Cardiac septum (tissue), 1 donor: ENCODE results near the gene HMX3. TPM values are rescaled to one million over a fixed set of nuclear protein-coding genes. Genes with fewer than 3 reads are reported as not detected.

ENCODE experiments used
- DNase-seq: peaks from one replicate; pipeline ENCODE4 v3.0.0-alpha.2; 2020; ENCODE audit warnings: low spot score
- intact Hi-C: fragments of 100-400 bp; cut with DNase I; formaldehyde crosslinking; loops from one replicate; pipeline ENCODE4 v1.14.0; 2022
- long read RNA-seq: library from polyadenylated mRNA; unstranded; transcript quantifications from one replicate; pipeline ENCODE4 v2.0.0, GENCODE V29; 2021
- total RNA-seq: library from RNA; stranded (reverse); fragmentation: NEBNext Ultra II Directional; extraction: Animal tissue kit (Norgen Biotek cat#: 25700); gene quantifications from one replicate; pipeline ENCODE4 v1.2.1, GENCODE V29; 2021
- donor health status: DM: no; HTN: no; CAD: no.

HMX3 gene
- not detected for total RNA-seq
- long read RNA-seq: 0 reads

DNA sequence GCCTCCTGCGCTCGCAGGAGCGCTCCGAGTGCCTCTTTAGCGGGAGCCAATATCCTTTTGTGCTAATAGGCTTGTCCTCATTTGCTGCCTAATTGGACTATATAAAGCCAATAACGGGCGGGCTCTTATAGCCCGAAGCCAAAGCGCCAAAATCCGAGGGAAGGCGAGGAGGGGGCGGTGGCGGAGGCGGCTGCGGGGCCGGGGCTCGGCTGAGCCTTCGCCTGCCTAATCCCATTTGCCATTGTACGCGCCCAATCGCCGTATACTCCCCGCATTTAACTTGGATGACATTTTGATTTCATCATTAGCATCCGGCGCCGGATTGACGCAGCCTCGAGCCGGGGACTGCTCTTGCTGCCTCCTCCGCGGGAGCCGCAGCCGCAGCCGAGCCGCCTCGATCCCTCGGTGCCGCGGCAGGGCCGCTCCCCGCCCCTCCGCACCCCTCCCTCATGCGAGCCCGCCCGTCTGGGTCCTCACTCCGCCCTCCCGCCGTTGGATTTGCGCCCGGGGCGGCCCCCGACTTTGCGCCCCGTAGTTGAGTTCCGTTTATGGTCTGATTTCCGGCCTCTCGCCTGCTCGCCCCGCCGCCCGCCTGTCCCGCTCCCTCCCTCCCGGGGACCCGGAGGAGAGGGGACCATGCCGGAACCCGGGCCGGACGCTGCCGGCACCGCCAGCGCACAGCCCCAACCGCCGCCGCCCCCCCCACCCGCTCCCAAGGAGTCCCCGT is at the start of gene HMX3:
Gene HMX3 (plus strand): TSS at position 556 of the 727 bp plus-strand sequence. CDS start 81 bp downstream, at position 637.
- intact Hi-C loops: loop anchor here (2.0 kb wide), 1 partner anchor 425 kb away; no protein-coding TSS in a partner anchor
- DNase-seq: no peak

DNA sequence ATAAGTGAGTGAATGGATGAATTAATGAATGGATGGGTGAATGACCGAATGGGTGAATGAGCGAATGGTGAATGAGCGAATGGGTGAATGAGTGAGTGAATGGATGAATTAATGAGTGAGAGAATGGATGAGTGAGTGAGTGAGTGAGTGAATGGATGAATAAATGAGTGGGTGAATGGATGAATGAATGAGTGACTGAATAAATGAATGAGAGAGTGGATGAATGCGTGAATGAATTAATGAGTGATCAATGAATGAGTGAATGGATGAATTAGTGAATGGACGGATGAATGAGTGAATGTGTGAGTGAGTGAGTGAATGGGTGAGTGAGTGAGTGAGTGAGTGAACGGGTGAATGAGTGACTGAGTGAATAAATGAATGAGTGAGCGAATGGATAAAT is 49.5 kb upstream of the HMX3 start:
- DNase-seq: no peak
- intact Hi-C loops: no loop called here

DNA sequence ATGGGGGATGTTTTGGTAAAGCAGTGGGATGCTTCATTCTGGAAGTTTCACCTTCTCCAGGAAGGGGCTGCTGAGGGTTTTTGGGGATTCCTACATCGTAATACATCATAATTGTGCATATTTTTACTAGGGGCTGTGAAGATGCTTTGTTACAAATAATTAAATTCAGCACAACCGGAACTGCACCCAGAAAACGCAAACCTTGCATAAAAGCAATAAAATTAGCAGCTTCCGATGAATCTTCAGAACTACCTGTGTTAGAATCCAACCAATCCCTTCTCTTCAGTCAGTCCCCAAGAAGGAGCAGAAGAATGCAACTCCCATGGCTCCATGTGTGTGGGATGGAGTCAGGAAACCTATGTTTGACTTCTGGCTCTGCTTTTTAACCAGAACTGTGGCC is 48.4 kb upstream of the HMX3 start:
- intact Hi-C loops: no loop called here
- DNase-seq: no peak

DNA sequence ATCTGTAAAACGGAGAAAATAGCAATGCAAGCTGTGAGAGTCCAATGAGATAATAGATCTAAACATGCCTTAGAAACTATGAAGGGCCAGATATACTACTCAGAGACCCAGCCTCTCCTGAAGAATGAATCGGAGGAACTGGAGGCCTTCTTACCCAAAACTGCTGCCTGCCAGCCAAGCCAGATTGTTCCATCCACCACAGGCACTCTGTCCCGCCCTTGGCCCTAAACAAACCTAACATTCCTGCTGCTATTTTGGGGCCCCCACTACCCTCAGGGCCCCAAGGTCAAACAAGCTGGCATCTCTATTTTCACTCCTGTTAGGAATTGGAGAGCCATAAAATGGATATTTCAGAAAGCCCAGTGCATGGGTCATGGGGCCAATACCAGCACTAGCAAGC is 48.0 kb upstream of the HMX3 start:
- DNase-seq: no peak
- intact Hi-C loops: no loop called here

DNA sequence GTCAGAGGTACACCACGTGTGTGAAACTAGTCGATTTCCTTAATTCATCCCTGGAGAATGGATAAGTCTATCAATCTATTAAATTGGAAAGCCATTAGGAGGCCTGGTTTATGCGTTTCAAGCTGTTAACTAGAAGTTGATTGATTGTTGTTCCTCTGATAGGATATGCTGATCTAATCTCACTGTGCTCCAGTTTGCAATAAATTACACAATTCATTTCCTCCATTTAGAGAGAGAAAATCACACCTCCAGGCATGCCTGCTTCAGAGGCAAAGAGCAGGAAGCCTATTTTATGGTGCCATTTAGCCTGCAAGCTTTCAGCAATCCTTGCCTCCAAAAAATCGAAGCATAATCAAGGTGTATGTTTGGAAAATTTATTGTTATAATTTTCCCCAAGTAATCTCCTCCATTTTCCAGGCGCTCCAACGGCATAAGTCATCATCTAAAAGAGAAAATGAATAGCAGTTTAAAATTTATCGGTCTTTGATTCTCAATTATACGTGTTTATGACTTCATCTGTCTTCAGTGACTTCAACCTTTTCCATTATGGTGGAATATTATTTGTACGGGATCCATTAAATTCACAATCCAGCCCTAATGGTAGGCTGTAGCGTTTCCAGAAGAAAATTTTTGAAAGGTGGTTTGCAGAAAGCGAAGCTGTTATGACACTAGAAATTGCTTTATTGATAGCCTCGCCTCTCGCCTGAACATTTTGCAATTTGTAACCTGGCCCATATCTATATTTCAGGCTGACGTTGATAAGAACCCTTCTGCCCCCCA is 42.9 kb upstream of the HMX3 start:
- intact Hi-C loops: no loop called here
- DNase-seq: no peak

DNA sequence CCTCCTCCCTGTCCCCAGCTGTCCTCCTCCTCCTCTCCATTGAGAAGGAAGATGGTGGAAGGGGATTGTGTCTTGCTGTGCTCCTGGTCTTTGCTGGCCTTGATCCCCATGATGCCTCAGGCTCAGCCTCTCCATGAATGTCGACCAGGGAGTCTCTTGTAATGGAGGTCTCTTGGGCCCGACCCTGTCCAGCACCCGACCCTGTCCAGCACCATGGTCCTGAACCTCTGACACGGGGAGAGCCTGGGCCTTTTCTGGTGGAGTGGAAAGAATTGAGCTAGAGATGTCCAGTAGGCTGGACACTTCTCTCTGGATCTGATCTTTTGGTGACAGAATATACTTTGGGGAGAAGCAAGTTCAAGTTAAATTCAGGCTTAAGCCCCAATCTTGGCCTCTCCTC is 42.3 kb upstream of the HMX3 start:
- intact Hi-C loops: no loop called here
- no peak for DNase-seq

DNA sequence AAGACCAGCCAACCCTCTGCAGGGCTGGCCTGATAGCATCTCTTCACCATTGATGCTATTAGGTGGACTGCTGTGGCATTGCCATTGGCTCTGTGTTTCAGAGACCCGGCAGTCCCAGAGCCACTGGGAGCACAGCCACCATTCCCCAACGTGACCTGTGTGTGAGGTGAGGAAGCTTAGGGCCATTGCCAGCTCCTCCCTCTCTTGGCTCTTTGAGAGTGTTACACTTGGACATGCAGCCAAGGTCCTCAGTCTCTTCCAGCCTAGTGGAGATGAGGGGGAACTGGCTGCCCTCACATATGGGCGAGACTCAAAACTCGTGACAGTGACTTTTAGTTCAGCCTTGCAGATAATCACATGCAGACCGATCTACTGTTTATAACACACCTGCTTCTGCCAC is 39.3 kb upstream of the HMX3 start:
- intact Hi-C loops: no loop called here
- no peak for DNase-seq

DNA sequence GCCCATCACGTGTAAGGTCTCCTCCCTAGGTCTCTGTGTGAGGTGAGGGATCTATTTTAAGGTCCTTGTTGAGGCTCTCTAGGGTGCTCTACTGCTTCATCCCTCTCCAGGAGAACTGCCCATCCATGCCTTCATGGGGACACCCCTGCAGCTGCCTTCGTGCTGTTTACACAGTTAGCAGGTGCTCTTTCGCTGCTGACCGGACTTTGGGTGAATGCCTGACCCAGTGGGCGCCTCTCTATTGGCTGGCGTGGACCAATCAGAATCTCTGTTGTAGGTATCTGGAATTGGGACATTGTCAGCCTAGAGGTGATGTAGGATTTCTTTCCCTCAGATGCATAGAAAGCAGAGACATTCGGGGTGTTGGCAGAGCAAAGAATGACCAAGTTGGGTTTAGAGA is 38.7 kb upstream of the HMX3 start:
- DNase-seq: no peak
- intact Hi-C loops: no loop called here

DNA sequence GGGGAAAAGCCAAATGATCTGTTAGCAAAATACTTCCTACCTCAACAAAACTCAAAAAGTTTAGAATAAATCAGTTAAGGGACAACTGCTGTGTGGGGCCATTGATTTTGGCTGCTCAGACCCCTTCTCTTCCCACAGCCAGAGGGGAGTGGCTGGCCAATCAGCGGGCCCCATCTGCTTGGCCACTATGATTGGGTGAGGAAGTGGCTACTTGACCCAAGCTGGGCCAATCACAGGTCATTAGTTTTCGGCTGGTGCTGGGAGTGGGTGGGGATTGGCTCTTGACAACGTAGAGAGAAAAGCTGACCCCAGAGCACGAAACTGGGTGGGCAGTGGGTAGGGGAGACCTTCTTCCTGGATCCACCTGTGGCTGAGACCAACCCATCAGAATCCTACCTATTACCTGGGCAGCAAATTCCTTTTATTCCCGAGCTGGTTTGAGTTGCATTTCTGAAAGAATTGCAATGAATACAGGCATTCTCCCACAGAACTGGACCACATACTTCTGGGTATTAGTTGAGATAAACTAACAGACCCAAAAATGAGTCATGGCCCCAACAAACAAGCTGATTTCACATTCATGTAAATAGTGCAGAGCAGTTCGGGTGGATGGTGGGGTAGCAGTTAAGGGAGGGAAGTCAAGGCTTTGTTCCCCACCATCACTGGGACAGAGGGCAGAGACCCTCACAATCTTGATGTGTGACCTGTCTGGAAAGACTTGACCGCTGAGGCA is 35.6 kb upstream of the HMX3 start:
- no peak for DNase-seq
- intact Hi-C loops: no loop called here

DNA sequence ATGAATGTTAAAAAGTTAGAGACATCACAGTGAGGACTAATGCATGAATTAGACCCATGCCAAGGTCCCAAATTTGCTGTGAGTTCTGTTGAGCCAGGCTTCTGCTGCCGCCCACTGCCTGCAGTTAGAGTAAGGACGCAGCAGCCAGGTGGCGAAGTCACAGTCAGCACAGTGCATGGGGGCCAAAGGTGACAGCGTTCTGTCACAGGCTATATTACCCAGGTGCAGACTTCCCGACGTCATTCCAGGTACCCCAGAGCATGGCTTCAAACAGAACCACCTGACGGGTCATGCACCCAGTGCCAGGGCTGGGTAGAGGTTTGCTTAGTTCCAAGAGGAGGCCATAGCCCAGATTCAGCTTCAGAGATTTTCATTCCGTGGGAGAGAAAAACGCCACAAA is 33.9 kb upstream of the HMX3 start:
- intact Hi-C loops: no loop called here
- no peak for DNase-seq

DNA sequence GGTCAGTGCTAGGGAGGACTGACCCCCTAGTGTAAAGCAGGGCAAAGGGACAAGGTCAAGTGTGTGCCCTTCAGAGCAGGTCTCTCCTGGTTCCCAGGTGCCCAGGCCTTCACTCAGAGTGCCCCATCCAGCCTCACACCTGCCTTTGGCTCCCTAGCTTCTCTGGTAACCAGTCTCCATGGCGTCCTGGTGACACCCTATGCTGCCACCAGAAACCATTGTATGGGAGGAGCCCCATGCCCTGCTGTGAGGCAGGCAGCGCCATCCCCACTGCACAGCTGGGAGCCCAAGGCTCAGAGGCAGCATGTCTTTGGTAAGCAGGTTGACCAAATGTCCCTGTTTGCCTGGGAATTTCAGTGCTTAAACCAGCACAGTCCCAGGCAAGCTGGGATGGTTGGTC is 33.1 kb upstream of the HMX3 start:
- intact Hi-C loops: no loop called here
- DNase-seq: no peak

DNA sequence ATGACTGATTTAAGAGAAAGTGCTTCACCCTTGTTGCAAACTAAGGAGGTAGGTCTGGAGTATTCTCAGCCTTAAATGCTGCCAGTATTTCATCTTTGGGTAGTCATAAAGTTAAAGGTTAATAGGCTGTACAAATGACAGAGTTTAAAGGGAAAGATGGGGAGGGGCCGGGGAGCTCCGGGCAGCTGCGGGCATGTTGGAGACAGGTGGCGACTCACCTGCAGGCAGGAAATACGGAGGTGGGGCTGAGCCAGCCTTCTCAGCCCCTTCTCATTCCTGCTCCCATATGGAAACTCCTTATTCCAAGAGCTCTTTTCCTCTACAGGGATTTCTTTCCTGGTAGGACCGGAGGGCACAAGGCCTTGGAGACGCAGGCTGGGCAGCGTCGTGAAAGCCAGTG is 31.8 kb upstream of the HMX3 start:
- intact Hi-C loops: no loop called here
- DNase-seq: no peak

DNA sequence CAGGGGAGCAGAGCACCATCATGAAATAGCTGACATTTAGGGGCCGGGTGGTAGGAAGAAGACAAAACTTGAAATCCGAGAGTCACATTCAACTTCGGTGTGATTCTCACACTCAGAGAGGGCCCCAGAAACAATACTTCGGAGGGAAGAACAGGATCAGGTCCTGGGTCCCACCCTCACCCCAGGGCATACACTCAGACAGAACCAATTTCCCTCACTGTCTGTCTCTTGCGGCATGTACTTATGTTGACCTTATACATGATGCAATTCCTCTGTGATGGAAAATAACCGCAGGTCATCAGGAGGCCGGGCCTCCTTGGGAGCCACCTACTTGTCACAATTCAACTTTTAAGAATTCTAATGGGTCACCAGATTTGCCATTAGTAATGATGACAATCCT is 26.3 kb upstream of the HMX3 start:
- intact Hi-C loops: no loop called here
- no peak for DNase-seq

DNA sequence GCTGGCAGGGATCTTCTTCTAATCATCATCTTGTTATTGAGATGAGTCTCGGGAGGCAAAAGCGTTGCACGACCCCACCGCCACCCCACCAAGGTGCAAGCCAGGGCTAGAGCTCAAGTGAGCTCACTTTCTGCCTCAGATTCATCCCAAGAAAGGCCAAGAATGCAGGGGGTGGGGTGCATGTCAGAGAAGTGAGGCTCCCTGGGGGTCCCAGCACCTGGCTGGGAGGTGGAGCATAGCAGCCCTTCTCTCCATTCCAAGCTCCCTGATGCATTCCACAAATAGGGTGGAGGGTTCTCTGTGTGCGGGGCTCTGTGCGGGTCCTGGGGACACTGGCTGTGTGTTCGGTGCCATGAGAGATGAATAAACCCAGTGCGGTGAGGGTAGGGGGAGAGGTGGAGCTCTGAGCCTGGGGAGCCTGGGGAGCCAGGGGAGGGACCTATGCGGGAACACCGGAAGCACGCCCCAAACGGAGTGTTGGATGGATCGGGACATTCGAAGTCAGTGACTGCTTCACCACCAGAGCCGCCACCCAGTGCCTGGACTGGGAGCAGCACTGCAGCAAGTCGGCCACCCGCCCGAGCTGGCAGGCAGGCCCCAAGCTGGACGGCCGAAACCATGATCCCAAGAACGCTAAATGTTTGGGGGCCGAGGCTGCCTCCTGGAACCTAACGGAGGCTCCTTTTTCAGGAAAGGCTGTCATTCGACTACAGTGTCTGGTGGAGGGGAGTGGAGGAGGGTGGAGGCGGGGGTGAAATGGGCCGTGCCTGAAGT is 17.9 kb upstream of the HMX3 start:
- intact Hi-C loops: no loop called here
- DNase-seq: no peak

DNA sequence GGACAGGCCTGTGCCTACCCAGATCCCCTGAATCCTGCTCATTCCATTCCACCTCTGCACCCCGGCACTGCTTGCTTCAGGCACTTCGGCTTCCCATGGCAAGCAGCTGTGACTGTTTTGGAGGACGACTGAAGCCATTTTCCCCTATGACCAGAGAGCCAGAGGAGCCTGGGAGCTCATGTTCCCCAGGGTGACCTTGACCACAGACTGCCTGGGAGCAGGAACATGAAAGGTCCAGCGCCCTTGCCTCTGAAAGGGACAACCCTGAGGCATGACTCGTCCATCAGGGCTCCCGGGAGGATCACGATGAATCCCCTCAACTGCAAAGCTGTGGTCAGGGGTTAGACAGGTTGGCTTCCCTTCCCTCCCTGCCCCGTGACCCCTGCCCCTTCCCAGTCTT is 16.7 kb upstream of the HMX3 start:
- DNase-seq: no peak
- intact Hi-C loops: no loop called here

DNA sequence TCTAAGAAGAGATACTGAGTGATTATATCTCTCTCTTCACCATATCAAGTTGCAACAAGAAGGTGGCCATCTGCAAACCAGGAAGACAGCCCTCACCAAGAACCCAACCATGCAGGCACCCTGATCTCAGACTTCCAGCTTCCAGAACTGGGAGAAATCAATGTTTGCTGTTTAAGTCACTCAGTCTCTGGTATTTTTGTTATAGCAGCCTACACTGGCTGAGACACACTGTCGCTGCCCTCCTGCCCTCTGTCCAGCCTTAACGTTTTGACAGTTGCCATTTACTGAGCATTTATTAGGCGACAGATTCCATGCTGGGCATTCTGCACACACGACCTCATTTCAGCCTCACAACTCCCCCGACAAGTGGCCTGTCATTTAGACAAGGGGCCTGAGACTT is 9.5 kb upstream of the HMX3 start:
- intact Hi-C loops: no loop called here
- DNase-seq: no peak

DNA sequence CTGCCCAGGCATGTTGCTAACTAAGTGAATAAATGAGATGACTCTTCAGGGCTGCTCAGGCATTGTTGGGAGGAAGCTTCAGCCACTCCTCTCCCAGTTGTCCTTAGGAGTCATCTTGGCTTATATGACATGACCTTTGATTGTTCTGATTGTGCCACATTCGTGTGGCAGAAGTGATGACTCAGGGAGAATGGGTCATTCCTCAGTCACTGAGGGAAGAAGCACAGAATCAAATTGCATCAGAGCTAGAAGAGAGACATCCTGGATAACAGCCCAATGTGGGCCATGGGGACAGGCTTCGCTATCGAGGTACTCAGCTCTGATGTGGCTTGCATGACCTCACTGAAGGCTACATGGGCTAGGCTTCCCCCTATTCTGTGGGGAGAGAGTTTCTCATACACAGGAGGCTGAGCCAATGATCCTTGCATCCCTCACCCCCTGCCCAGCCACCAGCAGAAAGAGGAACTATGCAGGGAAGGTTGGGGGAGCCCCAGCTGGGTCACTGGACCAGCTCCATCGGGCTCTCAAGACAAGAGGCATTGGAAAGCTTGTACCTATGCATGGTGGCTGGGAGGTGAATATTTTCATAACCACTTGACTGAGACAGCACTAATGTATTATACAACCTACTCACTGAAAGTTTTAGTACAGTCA is 6.0 kb upstream of the HMX3 start:
- intact Hi-C loops: no loop called here
- no peak for DNase-seq

DNA sequence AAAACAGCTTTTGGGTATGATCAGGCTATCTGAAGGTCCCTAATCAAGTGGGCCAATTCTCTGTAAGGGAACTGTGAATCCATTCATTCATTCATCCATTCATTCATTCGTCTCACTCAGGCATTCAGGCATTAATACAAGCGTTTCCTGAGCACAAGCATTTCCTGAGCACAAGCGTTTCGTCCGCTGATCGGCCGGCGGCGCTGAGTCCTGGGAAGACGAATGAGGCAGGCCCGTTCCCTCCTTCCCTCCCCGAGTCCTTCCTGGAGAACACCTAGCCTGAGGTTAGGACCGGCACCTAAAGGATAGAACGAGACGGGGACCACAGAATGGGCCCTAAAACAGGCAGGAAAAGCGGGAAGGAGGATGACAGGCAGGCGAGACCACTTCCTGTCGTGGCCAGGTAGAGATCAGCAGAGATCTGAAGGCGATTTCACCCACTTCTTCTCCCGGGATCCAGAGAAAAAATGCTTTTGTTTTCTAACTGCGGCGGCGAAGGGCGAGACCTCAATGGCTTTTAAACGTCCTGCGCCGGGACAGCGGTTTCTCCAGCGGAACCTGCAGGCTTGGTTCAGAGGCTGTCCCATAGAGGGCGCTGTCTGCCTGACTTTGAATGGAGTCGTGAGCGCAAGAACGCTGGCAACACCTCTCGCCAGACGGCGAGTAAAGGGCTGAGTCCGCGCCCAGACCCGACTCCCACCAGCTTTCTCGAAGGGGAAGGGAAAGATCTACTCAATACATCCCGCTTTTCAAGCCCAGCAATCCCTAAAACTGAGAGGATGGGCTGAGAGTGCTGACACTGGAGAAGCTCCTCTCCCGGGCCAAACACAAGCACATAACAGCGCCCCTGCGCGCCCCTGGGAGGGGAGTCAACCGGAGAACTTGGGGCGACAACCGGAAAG is 2.9 kb upstream of the HMX3 start:
- peak; percentile 86 for DNase-seq
- intact Hi-C loops: no loop called here
